Measurements from ENCODE around the gene BSDC1. TPM values are rescaled to one million over a fixed set of nuclear protein-coding genes. Genes with fewer than 3 reads are reported as not detected.

BSDC1 gene
- total RNA-seq, 1 experiment from 2014 or later = 33.2 TPM

DNA sequence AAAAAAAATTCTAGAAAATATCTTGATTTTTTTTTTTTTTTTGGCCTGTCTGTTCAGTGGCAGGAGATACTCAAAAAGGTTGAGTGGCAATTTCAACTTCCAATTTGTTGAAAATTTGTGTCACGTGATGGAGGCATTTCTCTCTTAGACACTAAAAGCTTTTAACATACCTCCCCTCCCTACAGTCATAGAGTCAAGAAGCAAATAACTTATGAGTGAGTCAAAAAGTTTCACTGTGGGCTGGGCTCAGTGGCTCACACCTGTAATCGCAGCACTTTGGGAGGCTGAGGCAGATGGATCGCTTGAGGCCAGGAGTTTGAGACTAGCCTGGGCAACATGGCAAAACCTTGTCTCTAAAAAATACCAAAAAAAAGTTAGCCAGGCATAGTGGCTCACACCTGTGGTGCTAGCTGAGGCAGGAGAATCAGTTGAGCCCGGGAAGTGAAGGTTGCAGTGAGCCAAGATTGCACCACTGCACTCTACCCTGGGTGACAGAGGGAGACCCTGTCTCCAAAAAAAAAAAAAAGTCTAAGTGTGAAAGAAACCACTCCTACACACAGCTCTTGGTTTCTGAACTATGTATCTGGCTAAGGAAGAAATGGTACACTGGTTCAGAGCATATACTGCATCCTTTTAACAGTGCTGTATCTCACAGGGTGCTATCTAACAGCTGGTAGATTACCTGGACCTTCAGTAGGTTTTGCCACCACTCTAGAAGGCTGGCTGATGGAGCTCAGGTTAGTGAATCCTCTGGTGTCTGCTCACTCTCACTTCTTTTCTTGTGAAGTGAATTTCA lies 11.6 kb upstream of the BSDC1 start:
- Histone ChIP-seq H3K4me1 (no peaks in the 10 kb centered on the region), H3K4me3 (ENCODE audit: low read depth, low read length) (no peak overlapping the region), H3K27me3 (replicated peaks; ENCODE audit: control insufficient read depth, insufficient read depth, low read length) (no peaks in the 10 kb centered on the region), H3K9me3 (no peaks in the 10 kb centered on the region), H3K36me3 (ENCODE audit: control insufficient read depth, insufficient read depth, low read length) (no peaks in the 10 kb centered on the region)
- H3K36me3 Mint-ChIP-seq (ENCODE audit: insufficient read depth, unreplicated experiment) = no peaks in the 10 kb centered on the region
- TF ChIP-seq CTCF (IDR thresholded peaks at IDR 0.05; ENCODE audit: insufficient read depth in 1 of 2, low read depth in 1 of 2, low read length in 1 of 2, severe bottlenecking in 1 of 2, unreplicated experiment in 1 of 2) = no peak
- POLR2A ChIA-PET = no interaction called here
- H3K4me3 Mint-ChIP-seq (ENCODE audit: unreplicated experiment) = no peak overlapping the region
- no peaks in the 10 kb centered on the region for H3K4me1 Mint-ChIP-seq (ENCODE audit: low read depth, unreplicated experiment)
- DNase-seq = no peak
- CTCF ChIA-PET = interaction anchor here (0.5 kb wide), 1 partner anchor 212 kb away, joined by 5 read pairs; no protein-coding TSS in a partner anchor
- H3K27ac Mint-ChIP-seq (ENCODE audit: unreplicated experiment) = no peak overlapping the region
- H3K9me3 Mint-ChIP-seq (ENCODE audit: unreplicated experiment) = no peaks in the 10 kb centered on the region
- intact Hi-C loops (cut with micrococcal nuclease; ENCODE audit: unreplicated experiment) = loop anchor here (10.0 kb wide), 1 partner anchor 369 kb away; no protein-coding TSS in a partner anchor
- no peaks in the 10 kb centered on the region for H3K27me3 Mint-ChIP-seq (ENCODE audit: insufficient read depth, unreplicated experiment)
- no TSS peak for BruUV-seq (replicated peaks)

GRCh38 chr1:32404946-32405345 lies 10.7 kb upstream of the BSDC1 start:
- no peak for DNase-seq
- intact Hi-C loops (cut with micrococcal nuclease; ENCODE audit: unreplicated experiment) = loop anchor here (10.0 kb wide), 1 partner anchor 370 kb away; no protein-coding TSS in a partner anchor
- Mint-ChIP-seq H3K27ac (ENCODE audit: unreplicated experiment) (no peak overlapping the region), H3K9me3 (ENCODE audit: unreplicated experiment) (no peaks in the 10 kb centered on the region), H3K4me3 (ENCODE audit: unreplicated experiment) (no peak overlapping the region), H3K36me3 (ENCODE audit: insufficient read depth, unreplicated experiment) (no peaks in the 10 kb centered on the region), H3K4me1 (ENCODE audit: low read depth, unreplicated experiment) (no peaks in the 10 kb centered on the region), H3K27me3 (ENCODE audit: insufficient read depth, unreplicated experiment) (no peaks in the 10 kb centered on the region)
- Histone ChIP-seq H3K9me3 (no peaks in the 10 kb centered on the region), H3K27me3 (replicated peaks; ENCODE audit: control insufficient read depth, insufficient read depth, low read length) (no peaks in the 10 kb centered on the region), H3K4me1 (no peaks in the 10 kb centered on the region), H3K4me3 (ENCODE audit: low read depth, low read length) (no peak overlapping the region), H3K36me3 (ENCODE audit: control insufficient read depth, insufficient read depth, low read length) (no peaks in the 10 kb centered on the region)
- ChIA-PET POLR2A (no interaction called here), CTCF (interaction anchor here (0.5 kb wide), 1 partner anchor 213 kb away, joined by 5 read pairs; no protein-coding TSS in a partner anchor)
- TF ChIP-seq CTCF (IDR thresholded peaks at IDR 0.05; ENCODE audit: insufficient read depth in 1 of 2, low read depth in 1 of 2, low read length in 1 of 2, severe bottlenecking in 1 of 2, unreplicated experiment in 1 of 2) = no peak
- BruUV-seq (replicated peaks) = no TSS peak

DNA sequence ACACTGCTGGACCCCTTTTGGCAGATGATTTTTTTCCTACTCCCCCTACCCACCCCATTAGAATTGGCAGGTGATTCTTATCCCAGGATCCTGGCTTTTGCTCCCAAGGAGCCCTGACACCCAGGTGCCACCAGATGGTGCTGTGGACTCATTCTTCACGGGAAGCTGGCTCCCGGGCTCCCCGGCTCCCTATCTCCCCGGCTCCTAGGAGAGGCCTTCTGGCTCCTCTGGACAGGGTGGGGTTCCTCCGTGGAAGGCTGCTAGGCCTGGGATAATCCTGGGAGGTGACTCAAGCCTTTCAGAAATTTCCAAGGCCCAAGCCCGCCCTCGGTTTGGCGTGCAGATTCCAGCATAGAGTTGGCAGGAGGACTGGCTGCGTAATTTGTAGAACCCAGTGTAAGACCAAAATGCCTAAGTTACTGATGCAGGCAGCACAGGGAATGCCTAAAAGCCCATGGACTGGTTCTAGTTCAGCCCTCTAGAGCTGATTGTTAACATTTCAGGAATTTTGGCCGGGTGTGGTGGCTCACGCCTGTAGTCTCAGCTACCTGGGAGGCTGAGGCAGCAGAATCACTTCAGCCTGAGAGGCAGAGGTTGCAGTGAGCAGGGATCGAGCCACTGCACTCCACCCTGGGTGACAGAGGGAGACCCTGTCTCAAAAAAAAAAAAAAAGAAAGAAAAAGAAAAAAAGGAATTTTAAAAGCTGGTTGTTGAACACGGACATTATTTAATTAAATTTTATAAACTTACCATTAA lies 6.8 kb upstream of the BSDC1 start:
- Histone ChIP-seq H3K4me1 (no peaks in the 10 kb centered on the region), H3K36me3 (ENCODE audit: control insufficient read depth, insufficient read depth, low read length) (no peaks in the 10 kb centered on the region), H3K27me3 (replicated peaks; ENCODE audit: control insufficient read depth, insufficient read depth, low read length) (no peaks in the 10 kb centered on the region), H3K4me3 (ENCODE audit: low read depth, low read length) (no peak overlapping the region), H3K9me3 (no peaks in the 10 kb centered on the region)
- ChIA-PET CTCF (interaction anchor here (0.6 to 1.2 kb wide), 5 partner anchors 10 to 687 kb away, joined by 3 to 4 read pairs (median 3); no protein-coding TSS in a partner anchor), POLR2A (interaction anchor here (0.7 to 0.9 kb wide), 2 partner anchors 47 to 170 kb away, joined by 7 read pairs; no protein-coding TSS in a partner anchor)
- TF ChIP-seq CTCF (IDR thresholded peaks at IDR 0.05; ENCODE audit: insufficient read depth in 1 of 2, low read depth in 1 of 2, low read length in 1 of 2, severe bottlenecking in 1 of 2, unreplicated experiment in 1 of 2) = peak; percentile 67 to 84
- no peaks in the 10 kb centered on the region for H3K9me3 Mint-ChIP-seq (ENCODE audit: unreplicated experiment)
- no peak overlapping the region for H3K27ac Mint-ChIP-seq (ENCODE audit: unreplicated experiment)
- H3K4me3 Mint-ChIP-seq (ENCODE audit: unreplicated experiment) = no peak overlapping the region
- H3K27me3 Mint-ChIP-seq (ENCODE audit: insufficient read depth, unreplicated experiment) = no peaks in the 10 kb centered on the region
- intact Hi-C loops (cut with micrococcal nuclease; ENCODE audit: unreplicated experiment) = loop anchor here (1.0 to 10.0 kb wide), 3 partner anchors 13 to 374 kb away; no protein-coding TSS in a partner anchor
- H3K4me1 Mint-ChIP-seq (ENCODE audit: low read depth, unreplicated experiment) = no peaks in the 10 kb centered on the region
- DNase-seq = peak; percentile 78 to 80
- H3K36me3 Mint-ChIP-seq (ENCODE audit: insufficient read depth, unreplicated experiment) = no peaks in the 10 kb centered on the region
- no TSS peak for BruUV-seq (replicated peaks)
